ENCODE measurements around the gene JDP2. TPM values are rescaled to one million over a fixed set of nuclear protein-coding genes. Genes with fewer than 3 reads are reported as not detected.

JDP2 gene
- total RNA-seq, 1 experiment from 2014 or later, result 22.8 TPM

- no peak for DNase-seq
Measured at GRCh38 chr14:75486318-75486717, 58.5 kb downstream of the JDP2 start.

More at GRCh38 chr14:75486318-75486717, 58.5 kb downstream of the JDP2 start:
- H3K4me1 ChIP-seq (ENCODE audit: insufficient read depth, low read length), result no peaks in the 10 kb centered on the region
- no peak overlapping the region for H2AK5ac ChIP-seq (ENCODE audit: insufficient read length, low read length)
- H3K14ac ChIP-seq (ENCODE audit: insufficient read depth, low read length), result no peak overlapping the region
- H2BK15ac ChIP-seq (ENCODE audit: low read depth, low read length), result no peak overlapping the region
- no peak overlapping the region for H3K27ac ChIP-seq (ENCODE audit: insufficient read length, low read depth, low read length)
- no peaks in the 10 kb centered on the region for H4K20me1 ChIP-seq (ENCODE audit: control insufficient read depth, insufficient read depth, insufficient read length)
- H3K4me1 Mint-ChIP-seq, result peaks cover 2 to 3% of the 10 kb centered on the region in 2 experiments; a peak in 2 of 4 replicates
- H3K4me2 ChIP-seq (ENCODE audit: insufficient read depth, insufficient read length, low read length), result no peak overlapping the region
- no peak overlapping the region for H2AFZ ChIP-seq (ENCODE audit: low read length)
- no peaks in the 10 kb centered on the region for H3K27me3 ChIP-seq (ENCODE audit: insufficient read depth, low read length)
- H3K56ac ChIP-seq (ENCODE audit: insufficient read length, low read depth, low read length), result no peak overlapping the region
- no peak overlapping the region for H2BK120ac ChIP-seq (ENCODE audit: low read depth, low read length, poor library complexity, severe bottlenecking)
- H3K4me3 Mint-ChIP-seq, result no peak overlapping the region
- H4K8ac ChIP-seq (replicated peaks; ENCODE audit: insufficient read length, low read depth, low read length), result no peak overlapping the region
- H3K23me2 ChIP-seq (ENCODE audit: insufficient read length, low read depth, low read length, poor library complexity, severe bottlenecking), result no peaks in the 10 kb centered on the region
- H3K27me3 Mint-ChIP-seq (ENCODE audit: low read depth), result no peaks in the 10 kb centered on the region; the same call in none of the 2 replicates
- H3K18ac ChIP-seq (ENCODE audit: insufficient read length, low read depth, low read length), result no peak overlapping the region
- no peak for TF ChIP-seq CTCF (conservative IDR thresholded peaks at IDR 0.05)
- H4K5ac ChIP-seq (ENCODE audit: insufficient read length, low read depth, low read length), result no peak overlapping the region
- H2BK20ac ChIP-seq (ENCODE audit: low read depth, low read length, poor library complexity, severe bottlenecking), result no peak overlapping the region
- H3K9ac ChIP-seq (ENCODE audit: extremely low read depth, insufficient read length, low read length), result no peak overlapping the region
- H2BK12ac ChIP-seq (ENCODE audit: insufficient read length, low read depth, low read length), result no peak overlapping the region
- H3K36me3 Mint-ChIP-seq (ENCODE audit: insufficient read depth in 1 of 3, low read depth in 3 of 3), result no peaks in the 10 kb centered on the region
- H3K23ac ChIP-seq (ENCODE audit: insufficient read length, low read depth, low read length), result no peak overlapping the region
- no peak overlapping the region for H2BK5ac ChIP-seq (ENCODE audit: insufficient read length, low read length)
- no peak overlapping the region for H4K91ac ChIP-seq (ENCODE audit: insufficient read length, low read depth, low read length)
- H3K4ac ChIP-seq (ENCODE audit: low read depth, low read length), result no peak overlapping the region
- WGBS (ENCODE audit: extremely low coverage, insufficient read length, low lambda C conversion rate), result no CpG with 5 or more reads among the region's 1 CpG
- 0 out of 5 replicates have a peak, but pooled peaks cover 0 to 3% of the 10 kb centered on the region in 2 experiments for H3K9me3 Mint-ChIP-seq
- H3T11ph ChIP-seq (ENCODE audit: low read length), result no peak overlapping the region
- H3K79me2 ChIP-seq (ENCODE audit: insufficient read depth, low read length), result no peaks in the 10 kb centered on the region
- no peaks in the 10 kb centered on the region for H3K9me3 ChIP-seq (ENCODE audit: control insufficient read depth, low read depth, low read length)
- H3K79me1 ChIP-seq (ENCODE audit: insufficient read depth, low read depth, low read length, poor library complexity, severe bottlenecking), result no peaks in the 10 kb centered on the region
- H3K27ac Mint-ChIP-seq, result no peak overlapping the region
